Cardiac fibroblast (primary cell): ENCODE data around the gene FAM78B.

Experiments used
- DNase-seq, 2 donors: peaks; one replicate each; pipeline versions ENCODE4 v3.0.0 to v3.0.0-alpha.2; 2010; ENCODE audit warnings: low read depth in 2 of 2
- H3K4me3 ChIP-seq, 2 donors: replicated peaks in 1 of 2; 1 replicate in 1 of 2; 2 replicates in 1 of 2; pipeline ENCODE4 v1.5.1; 2011; ENCODE audit warnings: low read depth in 2 of 2, low read length in 2 of 2, mild to moderate bottlenecking in 2 of 2, moderate library complexity in 1 of 2
- CTCF ChIP-seq: IDR thresholded peaks from one replicate; pipeline ENCODE4 v1.5.1; 2011; ENCODE audit warnings: low read depth, mild to moderate bottlenecking, low read length, inconsistent platforms

The FAM78B gene

GRCh38 chr1:166089804-166090203 is 77.0 kb downstream of the FAM78B start:
- TF ChIP-seq CTCF, result no peak
- H3K4me3 ChIP-seq, result no peak overlapping the region
- peak in 1 of 2 donors; percentile 5 for DNase-seq

- no peak for DNase-seq
- no peak overlapping the region for H3K4me3 ChIP-seq
- no peak for TF ChIP-seq CTCF
These were observed 78.2 kb downstream of the FAM78B start for GRCh38 chr1:166088572-166088955.

GRCh38 chr1:166087734-166088571 is 78.8 kb downstream of the FAM78B start:
- no peak overlapping the region for H3K4me3 ChIP-seq
- TF ChIP-seq CTCF, result no peak
- no peak for DNase-seq

GRCh38 chr1:166086113-166086883 is 80.5 kb downstream of the FAM78B start:
- TF ChIP-seq CTCF, result no peak
- no peak overlapping the region for H3K4me3 ChIP-seq
- DNase-seq, result no peak

GRCh38 chr1:166084613-166085012 is 82.2 kb downstream of the FAM78B start:
- no peak for TF ChIP-seq CTCF
- no peak overlapping the region for H3K4me3 ChIP-seq

GRCh38 chr1:166083887-166084286 is 82.9 kb downstream of the FAM78B start:
- TF ChIP-seq CTCF, result no peak
- peak in 1 of 2 donors; percentile 64 for DNase-seq
- no peak overlapping the region for H3K4me3 ChIP-seq

More at GRCh38 chr1:166084613-166085012, 82.2 kb downstream of the FAM78B start:
- DNase-seq, result no peak
